WERI-Rb-1 (cell line): ENCODE measurements around the gene CLDN18.

Experiments
- DNase-seq: peaks from one replicate; pipeline ENCODE4 v3.0.0-alpha.2; 2020
- H3K27ac ChIP-seq: fragments of 250-450 bp; sonication (Bioruptor Pico); 2 replicates; pipeline ENCODE4 v1.5.1; 2020; ENCODE audit warnings: mild to moderate bottlenecking, moderate library complexity
- H3K27me3 ChIP-seq: fragments of 250-450 bp; sonication (Bioruptor Pico); 2 replicates; pipeline ENCODE4 v1.5.1; 2021; ENCODE audit warnings: mild to moderate bottlenecking, low read depth, moderate library complexity; ENCODE audit not compliant: insufficient read depth, severe bottlenecking
- H3K36me3 ChIP-seq: fragments of 250-450 bp; sonication (Bioruptor Pico); 2 replicates; pipeline ENCODE4 v1.5.1; 2020; ENCODE audit warnings: mild to moderate bottlenecking, moderate library complexity
- H3K4me3 ChIP-seq: 2 replicates; pipeline ENCODE4 v1.5.1; 2011; ENCODE audit warnings: low read depth, mild to moderate bottlenecking, control low read depth, low read length
- H3K9me3 ChIP-seq: fragments of 250-450 bp; sonication (Bioruptor Pico); 2 replicates; pipeline ENCODE4 v1.5.1; 2021; ENCODE audit warnings: mild to moderate bottlenecking, moderate library complexity; ENCODE audit not compliant: severe bottlenecking
- CTCF ChIP-seq: IDR thresholded peaks from 2 replicates; pipeline ENCODE4 v1.5.1; 2011; ENCODE audit warnings: low read depth, mild to moderate bottlenecking, control low read depth, inconsistent platforms, low read length

The CLDN18 gene

GRCh38 chr3:138027821-138028220 lies 17.9 kb downstream of the CLDN18 start:
- no peaks in the 10 kb centered on the region for H3K9me3 ChIP-seq
- TF ChIP-seq CTCF, result no peak

GRCh38 chr3:138030734-138031280 lies 20.8 kb downstream of the CLDN18 start:
- H3K36me3 ChIP-seq, result peaks cover 7% of the 10 kb centered on the region; the same call in 1 of the 2 replicates
- no peak overlapping the region for H3K27ac ChIP-seq
- no peak for TF ChIP-seq CTCF
- no peaks in the 10 kb centered on the region for H3K9me3 ChIP-seq
- H3K27me3 ChIP-seq, result no peaks in the 10 kb centered on the region
- H3K4me3 ChIP-seq, result no peak overlapping the region
- DNase-seq, result no peak

More at GRCh38 chr3:138027821-138028220, 17.9 kb downstream of the CLDN18 start:
- Histone ChIP-seq H3K27ac (no peak overlapping the region), H3K4me3 (no peak overlapping the region), H3K36me3 (peaks cover 5% of the 10 kb centered on the region; the same call in 1 of the 2 replicates), H3K27me3 (no peaks in the 10 kb centered on the region)
- DNase-seq, result no peak

GRCh38 chr3:138031536-138031935 lies 21.6 kb downstream of the CLDN18 start:
- TF ChIP-seq CTCF, result no peak

GRCh38 chr3:138032567-138032966 lies 22.6 kb downstream of the CLDN18 start:
- Histone ChIP-seq H3K4me3 (no peak overlapping the region), H3K36me3 (peaks cover 11% of the 10 kb centered on the region; the same call in 1 of the 2 replicates), H3K9me3 (no peaks in the 10 kb centered on the region), H3K27me3 (no peaks in the 10 kb centered on the region), H3K27ac (no peak overlapping the region)
- no peak for TF ChIP-seq CTCF
- no peak for DNase-seq

More at GRCh38 chr3:138031536-138031935, 21.6 kb downstream of the CLDN18 start:
- H3K4me3 ChIP-seq, result no peak overlapping the region
- H3K27me3 ChIP-seq, result no peaks in the 10 kb centered on the region
- no peak for DNase-seq
- H3K27ac ChIP-seq, result no peak overlapping the region
- H3K36me3 ChIP-seq, result peaks cover 7% of the 10 kb centered on the region; the same call in 1 of the 2 replicates
- no peaks in the 10 kb centered on the region for H3K9me3 ChIP-seq

- Histone ChIP-seq H3K9me3 (no peaks in the 10 kb centered on the region), H3K4me3 (no peak overlapping the region), H3K27ac (no peak overlapping the region), H3K36me3 (peaks cover 11% of the 10 kb centered on the region; the same call in 1 of the 2 replicates), H3K27me3 (no peaks in the 10 kb centered on the region)
- no peak for TF ChIP-seq CTCF
- no peak for DNase-seq
Measured at GRCh38 chr3:138033202-138033691, 23.3 kb downstream of the CLDN18 start.

- Histone ChIP-seq H3K27ac (no peak overlapping the region), H3K9me3 (no peaks in the 10 kb centered on the region), H3K27me3 (no peaks in the 10 kb centered on the region), H3K36me3 (peaks cover 11% of the 10 kb centered on the region; the same call in 1 of the 2 replicates), H3K4me3 (no peak overlapping the region)
- no peak for DNase-seq
- no peak for TF ChIP-seq CTCF
Measured at GRCh38 chr3:138034918-138035317, 25.0 kb downstream of the CLDN18 start.
